GM19043 (cell line): ENCODE results near the gene PRDM15.
A peak's percentile ranks its signal among the peaks of the same experiment; 100 is the strongest.

ENCODE experiments used
- ATAC-seq: cut with Tn5 transposase; IDR thresholded peaks from one replicate; pipeline ENCODE4 v1.9.1; 2021; ENCODE audit warnings: low read depth; ENCODE audit not compliant: unreplicated experiment

Gene PRDM15

DNA sequence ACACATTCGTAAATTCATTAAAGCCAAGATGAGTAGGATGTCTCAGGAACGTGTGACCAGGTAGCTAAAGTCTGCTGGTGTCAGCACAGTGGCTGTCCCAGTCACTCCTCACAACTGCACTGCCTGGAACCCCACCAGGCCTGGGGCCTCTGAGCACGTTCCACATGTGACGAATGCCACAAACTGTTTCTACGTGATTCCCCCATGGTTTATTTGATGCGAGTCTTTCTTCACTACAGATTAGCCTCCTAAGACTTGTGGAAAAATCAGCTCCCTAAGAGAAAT, 33.2 kb downstream of the PRDM15 start:
- ATAC-seq = no peak

DNA sequence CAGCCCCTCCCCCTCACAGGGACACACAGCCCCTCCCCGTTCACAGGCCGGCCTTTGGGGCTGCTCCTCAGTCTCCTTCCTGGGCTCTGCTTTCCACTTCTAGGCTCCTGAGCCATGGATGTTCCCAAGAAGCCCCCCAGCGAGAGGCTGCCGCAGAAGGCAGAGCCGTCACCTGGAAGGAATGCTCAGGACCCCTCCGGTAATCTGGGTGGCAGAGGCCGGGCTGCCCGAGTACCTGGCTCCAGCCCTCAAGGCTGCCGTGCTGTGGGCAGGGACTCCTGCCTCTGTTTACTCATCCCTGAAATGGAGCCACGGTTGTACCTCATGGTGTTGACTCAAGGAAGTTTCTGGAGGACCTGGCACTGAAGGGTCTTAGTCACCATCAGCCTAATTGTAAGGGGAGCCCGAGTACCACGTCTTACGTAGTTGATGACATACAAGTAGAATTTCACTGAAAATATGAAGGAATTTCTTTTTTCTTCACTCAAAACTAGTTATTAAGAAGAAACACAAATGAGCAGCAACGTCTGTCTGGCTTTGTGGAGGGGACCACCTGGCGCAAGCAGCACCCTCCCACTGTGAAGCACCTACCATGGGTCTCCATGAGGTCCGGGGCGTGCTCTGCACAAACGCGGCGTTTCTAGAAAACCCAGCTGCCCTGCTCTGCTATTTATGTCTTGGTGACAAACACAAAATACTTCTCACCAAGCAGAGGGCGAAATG, 33.7 kb downstream of the PRDM15 start:
- no peak for ATAC-seq

DNA sequence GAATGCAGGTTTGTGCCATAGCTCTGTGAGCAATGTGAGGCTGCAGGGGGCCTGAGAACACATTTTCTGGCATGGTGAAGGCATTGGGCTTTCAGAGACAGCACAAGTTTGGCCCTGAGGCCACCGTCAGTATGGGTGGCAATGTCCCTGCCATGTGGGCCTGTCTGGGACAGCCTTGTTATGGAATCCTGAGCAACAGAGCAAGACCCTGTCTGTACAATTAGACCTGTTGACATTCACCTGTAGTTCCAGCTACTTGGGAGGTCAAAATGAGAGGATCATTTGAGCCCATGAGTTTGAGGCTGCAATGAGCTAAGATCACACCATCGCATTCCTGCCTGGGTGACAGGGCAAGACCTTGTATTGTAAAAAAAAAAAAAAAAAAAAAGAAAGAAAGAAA, 35.6 kb downstream of the PRDM15 start:
- ATAC-seq = no peak

DNA sequence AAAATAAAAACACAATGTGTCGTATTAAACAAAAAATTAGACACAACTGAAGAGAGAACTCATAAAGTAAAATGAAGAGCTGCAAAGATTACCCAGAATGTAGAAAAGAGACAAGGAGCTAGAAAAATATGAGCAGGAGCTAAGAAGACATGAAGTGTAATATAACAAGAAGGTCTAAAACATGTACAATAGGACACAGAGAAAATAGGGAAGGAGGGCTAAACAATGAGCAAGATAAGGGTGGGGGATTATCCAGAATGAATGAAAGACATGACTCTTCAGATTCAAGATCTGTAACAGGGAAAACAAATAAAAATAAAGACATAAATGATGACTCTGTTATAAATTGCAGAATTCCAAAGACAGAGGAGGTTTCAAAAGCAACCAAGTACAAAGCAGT, 38.3 kb downstream of the PRDM15 start:
- no peak for ATAC-seq

DNA sequence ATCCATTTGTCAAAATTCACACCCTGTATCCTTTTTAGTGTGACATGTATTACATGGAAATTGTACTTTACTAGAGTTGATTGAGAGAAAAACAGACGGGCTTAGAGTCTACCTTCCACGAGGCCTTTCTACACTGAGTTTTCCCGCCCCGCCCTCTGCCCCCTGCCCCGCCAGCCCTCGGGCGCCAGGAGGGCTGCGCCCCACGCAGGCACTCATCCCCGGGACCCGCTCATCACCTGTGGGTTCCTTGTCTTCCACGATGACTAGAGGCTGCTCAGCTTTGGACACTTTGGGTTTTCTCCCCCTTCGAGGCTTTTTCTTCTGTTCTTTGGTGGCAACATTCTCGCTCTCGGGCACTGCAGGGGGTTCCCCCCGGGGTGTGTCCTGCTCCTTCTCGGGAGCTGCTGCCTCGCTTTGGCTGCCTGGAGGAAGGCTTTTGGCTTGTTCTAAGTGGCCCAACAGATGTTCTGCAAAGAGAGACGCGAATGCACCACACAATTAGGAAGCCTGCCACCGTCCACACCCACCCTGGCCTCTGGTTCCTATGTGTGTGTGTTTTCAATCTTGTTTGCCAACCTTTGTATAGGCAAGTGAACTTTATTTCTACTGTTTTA, 39.6 kb downstream of the PRDM15 start:
- ATAC-seq = no peak

DNA sequence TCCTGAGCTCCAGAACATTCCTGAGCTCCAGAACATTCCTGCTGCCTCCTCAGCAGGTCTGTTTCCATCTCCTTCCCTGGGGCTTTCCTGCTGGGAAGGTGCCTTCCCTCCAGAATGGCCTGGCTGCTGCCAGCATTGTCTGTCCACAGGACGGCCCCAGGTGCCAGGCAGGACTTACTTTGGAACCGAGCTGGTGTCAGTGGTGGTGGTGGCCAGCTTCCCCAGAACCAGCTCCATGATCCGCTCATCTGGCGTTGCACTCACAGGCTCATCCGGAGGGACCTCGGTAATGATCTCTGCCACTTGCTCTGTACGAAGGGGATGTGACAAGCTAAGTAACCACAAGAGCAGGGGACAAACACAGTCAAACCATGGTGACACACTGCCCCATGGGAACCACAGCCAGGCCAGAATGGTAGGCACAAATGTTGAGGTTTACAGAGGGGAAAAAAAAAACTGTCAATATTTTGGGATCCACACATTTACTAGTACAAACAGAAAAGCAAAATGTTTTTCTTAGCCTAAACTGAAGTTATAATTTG, 41.3 kb downstream of the PRDM15 start:
- ATAC-seq = no peak

DNA sequence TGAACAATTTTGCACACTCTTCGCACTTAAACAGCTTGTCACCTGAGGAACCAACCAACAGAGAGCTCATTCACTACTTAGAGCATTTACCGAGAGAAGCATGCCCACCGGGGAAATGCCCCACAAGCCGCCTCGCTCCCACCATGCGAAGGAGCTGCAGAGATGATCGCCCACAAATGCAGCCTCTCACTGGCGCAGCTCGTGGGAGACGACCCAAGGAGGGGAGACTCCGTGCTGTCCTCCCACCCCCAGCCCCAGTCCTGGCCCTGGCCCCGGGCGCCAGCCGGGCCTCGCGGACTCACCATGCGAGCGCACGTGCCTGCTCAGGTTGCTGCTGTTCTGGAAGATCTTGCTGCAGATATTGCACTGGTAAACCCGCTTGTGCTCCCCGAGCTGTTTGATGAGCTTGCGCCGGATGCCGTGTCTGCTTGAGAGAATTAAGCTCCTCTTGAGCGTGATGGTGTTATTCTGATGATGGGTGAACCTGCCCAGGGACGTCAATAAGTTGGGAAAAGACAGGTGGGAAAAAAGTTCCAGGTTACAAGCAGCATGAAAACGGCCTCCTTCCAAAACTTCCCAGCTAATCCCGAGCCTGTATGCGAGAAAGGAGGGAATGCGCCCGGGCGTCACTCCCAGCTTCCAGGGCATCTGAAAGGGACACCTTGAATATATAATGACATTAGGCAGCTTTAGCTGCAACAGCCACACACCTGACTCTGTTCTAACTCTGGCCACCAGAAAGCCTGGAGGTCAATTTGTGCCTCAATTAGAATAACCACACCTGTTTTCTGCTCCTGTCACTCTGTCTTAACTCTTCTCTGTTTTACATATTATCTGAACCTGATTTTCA, 42.8 kb downstream of the PRDM15 start:
- no peak for ATAC-seq

DNA sequence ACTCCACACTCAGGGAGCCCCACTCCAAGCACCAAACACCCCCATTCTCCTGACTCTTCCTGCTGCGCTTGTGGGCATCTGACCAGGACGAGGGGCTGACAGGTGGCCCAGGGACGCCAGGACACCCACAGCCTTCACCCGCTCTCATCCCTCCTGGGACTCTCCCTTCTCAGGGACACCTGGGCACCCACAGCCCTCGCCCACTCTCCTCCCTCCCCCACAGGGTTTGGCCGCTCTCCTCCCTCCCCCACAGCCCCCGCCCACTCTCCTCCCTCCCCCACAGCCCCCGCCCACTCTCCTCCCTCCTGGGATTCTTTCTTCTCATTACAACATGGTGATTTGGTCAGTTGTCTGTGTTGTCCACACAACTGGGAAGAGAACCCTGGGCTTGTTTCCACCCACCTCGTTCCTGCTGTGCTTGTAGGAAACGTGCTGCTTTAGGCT, 43.4 kb downstream of the PRDM15 start:
- ATAC-seq = no peak

DNA sequence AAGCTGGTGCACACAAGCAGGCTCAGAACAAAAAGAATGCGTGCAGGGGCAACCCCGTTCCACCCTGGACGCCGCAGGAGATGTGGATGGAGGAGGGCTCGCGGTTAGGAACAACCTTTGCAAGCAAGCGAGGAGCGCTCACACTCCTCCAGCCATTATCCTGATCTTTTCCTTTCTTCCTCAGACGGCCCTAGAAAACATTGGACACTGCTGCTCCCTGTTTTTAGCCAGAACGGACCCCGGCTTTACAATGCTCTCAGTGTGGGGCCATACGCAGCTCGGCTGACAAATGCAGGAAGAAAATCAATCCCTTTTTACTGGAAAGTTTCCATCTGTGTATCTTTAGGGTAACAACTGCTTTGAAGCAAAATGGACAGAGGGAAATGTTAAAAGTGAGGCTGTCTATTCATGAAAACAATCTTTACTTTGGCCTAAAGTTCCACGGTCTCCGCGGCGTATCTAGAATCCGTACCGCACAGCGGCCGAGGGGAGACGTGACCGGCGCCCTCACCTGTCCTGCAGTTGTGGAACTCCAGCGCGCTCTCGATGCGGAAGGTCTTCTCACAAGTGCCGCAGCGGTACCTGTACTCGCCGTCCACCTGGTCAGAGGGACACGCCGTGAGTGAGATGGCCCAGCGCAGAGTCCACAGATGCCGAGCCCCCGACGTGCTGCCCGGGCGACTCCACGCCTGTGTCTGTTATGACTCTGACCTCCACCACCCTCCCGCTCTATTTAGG, 44.0 kb downstream of the PRDM15 start:
- no peak for ATAC-seq

DNA sequence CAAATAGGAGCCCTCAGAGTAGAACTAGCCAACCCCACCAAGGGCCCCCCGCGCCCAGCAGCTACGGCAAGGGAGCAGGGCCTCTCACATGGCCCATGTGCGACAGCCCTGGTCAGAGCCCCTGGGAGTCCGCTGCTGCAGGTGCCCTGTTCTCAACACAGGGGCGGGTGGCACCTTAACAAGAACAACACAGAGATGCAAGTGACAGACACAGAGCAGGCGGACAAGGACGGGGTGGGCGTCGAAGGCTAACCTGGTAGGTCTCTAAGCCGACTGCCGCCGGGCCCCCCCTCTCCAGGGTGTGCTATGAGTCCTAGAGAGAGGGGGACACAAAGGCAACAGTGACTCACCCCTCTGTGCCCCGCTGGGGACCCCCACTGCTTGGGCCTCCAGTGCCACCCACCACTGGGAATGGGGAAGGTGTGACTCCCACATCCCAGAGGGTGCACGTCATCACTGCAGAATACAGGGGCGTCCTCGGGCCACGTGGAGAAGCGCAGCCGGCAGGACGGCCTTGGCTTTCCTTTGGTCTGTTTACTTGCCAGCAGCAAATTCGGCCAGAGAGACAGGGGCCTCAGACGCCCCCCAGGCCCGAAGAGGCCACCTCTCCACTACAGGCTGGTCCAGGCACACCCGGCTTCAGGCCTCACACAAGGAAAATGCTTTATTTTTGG, 44.8 kb downstream of the PRDM15 start:
- no peak for ATAC-seq

DNA sequence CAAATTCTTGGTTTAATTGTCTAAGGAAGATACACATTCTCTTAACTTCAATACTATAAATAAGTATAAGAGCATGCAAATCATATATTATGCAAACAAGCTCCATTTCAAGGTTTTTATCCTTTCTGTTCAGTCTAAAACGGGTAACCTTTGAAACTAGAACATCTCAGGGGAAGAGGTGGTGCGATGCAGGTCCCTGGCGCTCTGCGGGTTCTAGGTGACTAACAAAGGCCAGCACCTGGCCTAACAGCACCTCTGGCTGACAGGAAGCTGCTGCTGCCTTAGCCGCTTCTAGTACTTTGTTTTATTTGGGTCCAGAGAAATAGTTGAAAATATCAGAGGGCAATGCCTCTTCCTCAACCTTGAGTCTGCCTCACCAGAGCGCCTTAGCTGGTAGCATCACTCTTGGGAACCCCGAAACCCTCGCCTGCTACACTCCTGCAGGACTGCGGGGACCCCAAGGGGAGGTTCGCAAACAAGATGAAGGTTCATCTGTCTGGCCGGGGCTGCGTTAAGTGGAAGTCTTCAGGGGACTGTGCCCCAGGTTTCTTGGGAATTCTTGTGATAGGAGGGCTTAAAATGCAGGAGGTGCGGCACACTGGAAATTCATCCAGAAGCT, 45.5 kb downstream of the PRDM15 start:
- peak; percentile 82 for ATAC-seq

DNA sequence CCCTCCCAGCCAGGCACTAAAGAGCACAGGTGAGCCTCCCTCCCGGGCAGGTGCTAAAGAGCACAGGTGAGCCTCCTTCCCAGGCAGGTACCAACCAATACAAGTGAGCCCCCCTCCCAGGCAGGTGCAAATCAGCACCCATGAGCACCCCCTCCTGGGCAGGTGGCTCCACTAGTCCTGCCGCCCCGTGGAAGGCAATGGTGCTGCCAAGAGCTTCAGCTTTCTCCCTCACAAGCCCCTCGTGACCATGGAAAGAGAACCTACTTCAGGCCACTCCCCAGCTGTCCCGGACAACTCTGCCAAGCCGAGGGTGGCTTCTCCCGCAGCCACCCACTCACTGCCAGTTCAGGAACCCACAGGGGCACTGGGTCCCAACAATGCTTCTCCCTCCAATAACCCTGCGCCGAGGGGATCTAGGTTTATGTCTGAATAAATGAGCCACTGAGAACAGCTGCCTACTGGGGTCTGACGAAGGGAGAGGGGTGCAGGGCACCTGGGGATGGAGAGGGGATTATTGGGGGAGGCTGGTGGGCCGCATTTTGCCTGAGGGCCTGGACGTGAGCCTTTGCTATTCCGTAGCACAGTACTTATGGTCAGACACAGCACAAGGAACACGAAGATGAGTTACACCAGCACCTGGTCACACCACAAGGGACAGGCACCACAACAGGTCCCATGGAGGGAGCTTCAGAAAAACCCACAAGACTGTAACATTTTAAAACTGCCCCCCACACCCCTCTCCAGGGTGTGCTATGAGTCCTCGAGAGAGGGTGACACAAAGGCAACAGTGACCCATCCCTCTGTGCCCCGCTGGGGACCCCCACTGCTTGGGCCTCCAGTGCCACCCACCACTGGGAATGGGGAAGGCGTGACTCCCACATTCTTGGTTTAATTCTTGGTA, 46.3 kb downstream of the PRDM15 start:
- ATAC-seq = peak; percentile 59

DNA sequence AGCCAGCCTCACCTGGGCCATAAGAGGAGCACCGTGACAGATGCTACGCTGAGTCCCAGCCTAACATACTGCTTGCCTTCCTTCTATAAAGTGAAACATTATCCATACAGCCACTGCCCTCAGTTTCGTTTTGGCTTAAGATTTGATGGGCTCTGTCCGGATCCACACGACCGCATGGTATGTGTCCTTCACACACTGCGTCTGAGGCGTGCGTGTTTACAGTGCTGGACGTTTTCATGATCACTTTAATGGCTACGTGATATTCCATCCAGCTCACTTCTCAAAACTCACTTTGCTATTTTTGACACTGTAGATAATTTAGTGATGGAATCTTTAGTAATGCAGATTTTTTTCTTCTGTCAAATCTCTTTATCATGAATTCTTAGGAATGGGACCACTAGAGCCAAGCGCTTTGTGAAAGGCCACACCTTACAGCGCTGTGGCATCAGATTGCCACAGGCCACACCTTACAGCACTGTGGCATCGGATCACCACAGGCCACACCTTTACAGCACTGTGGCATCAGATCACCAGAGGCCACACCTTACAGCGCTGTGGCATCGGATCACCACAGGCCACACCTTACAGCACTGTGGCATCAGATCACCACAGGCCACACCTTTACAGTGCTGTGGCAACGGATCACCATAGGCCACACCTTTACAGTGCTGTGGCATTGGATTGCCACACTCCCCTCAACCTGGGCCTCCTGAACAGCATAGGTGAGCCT, 47.1 kb downstream of the PRDM15 start:
- ATAC-seq = no peak

DNA sequence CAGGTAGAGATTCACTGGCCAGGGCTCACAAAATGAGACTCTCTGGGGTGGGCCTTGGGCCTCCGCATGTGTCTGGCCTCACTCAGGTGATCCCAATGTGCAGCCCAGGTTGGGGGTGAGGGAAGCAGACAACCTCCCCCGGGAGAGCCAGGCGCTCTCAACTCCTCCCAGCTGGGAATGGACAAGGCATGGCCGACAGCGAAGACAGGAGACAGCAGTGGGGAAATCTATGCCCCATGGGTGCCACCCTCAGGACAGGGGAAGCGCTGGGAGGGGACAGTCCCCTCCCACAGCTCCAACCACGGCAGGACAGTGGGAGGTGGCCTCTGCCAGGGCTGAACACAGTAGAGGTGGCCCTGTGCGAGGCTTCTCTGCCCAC, 47.7 kb downstream of the PRDM15 start:
- no peak for ATAC-seq

DNA sequence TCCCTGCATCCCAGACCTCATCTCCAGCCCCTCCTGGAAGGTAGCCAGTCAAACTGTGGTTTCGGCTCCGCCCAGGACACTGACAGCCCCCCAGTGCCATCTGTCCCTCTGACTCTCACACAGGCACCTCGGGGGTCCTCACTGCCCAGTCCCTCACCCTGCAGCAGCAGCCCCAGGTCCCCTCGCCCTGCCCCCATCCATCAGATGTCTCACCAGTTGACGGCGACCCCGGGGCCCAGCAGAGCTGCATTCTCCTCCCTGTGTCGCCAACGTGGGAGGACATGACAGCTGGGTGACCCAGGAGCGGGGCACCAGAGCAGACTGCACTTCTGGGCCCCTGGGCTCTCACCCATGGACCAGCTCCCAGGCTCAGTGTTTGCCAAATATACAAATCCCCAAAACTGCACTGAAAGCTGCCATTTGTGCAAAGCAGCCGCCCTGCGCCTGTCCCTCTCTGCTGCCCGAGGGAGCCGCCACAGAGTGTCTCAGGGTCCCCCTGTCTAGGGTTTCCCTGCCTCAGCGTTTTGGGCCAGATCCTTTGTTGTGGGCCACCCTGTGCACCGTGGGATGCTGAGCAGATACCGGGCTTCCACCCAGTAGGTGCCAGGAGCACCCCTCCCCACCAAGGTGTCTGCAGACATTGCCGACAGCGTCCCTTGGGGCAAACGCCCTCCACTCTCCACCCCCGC, 48.2 kb downstream of the PRDM15 start:
- ATAC-seq = no peak

DNA sequence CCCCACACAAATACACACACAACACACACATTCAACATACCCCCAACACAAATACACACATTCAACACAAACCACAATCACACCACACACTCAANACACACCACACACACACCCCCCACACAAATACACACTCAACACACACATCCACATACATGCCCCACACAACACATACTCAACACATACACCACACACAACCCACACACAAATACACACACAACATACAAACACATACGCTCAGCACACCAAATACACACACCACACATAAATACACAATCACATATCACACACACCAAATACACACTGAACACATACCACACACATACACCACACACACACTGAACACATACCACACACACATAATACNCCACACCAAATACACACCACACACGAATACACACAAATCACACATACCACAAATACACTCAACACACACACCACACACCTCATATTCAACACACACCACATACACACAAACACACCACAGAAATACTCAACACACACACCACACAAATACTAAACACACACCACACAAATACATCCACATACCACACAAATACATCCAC, 48.9 kb downstream of the PRDM15 start:
- no peak for ATAC-seq

DNA sequence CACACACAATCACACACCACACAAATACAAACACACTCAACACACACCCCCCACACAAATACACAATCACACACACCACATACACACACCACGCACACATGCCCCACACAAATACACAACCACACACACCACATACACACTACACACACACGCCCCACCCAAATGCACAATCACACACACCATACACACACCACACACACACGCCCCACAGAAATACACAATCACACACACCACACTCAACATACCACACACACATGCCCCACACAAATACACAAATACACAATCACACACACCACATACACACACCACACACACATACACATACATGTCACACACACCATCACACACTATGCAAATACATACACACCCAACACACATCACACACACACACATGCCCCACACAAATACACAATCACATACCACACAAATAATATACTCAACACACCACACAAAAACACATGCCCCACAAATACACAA, 50.2 kb downstream of the PRDM15 start:
- no peak for ATAC-seq
